WERI-Rb-1 (cell line): ENCODE data around the gene GATA5.

Source experiments
- DNase-seq: peaks from one replicate; pipeline ENCODE4 v3.0.0-alpha.2; 2020
- H3K27ac ChIP-seq: fragments of 250-450 bp; sonication (Bioruptor Pico); 2 replicates; pipeline ENCODE4 v1.5.1; 2020; ENCODE audit warnings: mild to moderate bottlenecking, moderate library complexity
- H3K27me3 ChIP-seq: fragments of 250-450 bp; sonication (Bioruptor Pico); 2 replicates; pipeline ENCODE4 v1.5.1; 2021; ENCODE audit warnings: mild to moderate bottlenecking, low read depth, moderate library complexity; ENCODE audit not compliant: insufficient read depth, severe bottlenecking
- H3K36me3 ChIP-seq: fragments of 250-450 bp; sonication (Bioruptor Pico); 2 replicates; pipeline ENCODE4 v1.5.1; 2020; ENCODE audit warnings: mild to moderate bottlenecking, moderate library complexity
- H3K4me3 ChIP-seq: 2 replicates; pipeline ENCODE4 v1.5.1; 2011; ENCODE audit warnings: low read depth, mild to moderate bottlenecking, control low read depth, low read length
- H3K9me3 ChIP-seq: fragments of 250-450 bp; sonication (Bioruptor Pico); 2 replicates; pipeline ENCODE4 v1.5.1; 2021; ENCODE audit warnings: mild to moderate bottlenecking, moderate library complexity; ENCODE audit not compliant: severe bottlenecking
- CTCF ChIP-seq: IDR thresholded peaks from 2 replicates; pipeline ENCODE4 v1.5.1; 2011; ENCODE audit warnings: low read depth, mild to moderate bottlenecking, control low read depth, inconsistent platforms, low read length

The GATA5 gene

DNA sequence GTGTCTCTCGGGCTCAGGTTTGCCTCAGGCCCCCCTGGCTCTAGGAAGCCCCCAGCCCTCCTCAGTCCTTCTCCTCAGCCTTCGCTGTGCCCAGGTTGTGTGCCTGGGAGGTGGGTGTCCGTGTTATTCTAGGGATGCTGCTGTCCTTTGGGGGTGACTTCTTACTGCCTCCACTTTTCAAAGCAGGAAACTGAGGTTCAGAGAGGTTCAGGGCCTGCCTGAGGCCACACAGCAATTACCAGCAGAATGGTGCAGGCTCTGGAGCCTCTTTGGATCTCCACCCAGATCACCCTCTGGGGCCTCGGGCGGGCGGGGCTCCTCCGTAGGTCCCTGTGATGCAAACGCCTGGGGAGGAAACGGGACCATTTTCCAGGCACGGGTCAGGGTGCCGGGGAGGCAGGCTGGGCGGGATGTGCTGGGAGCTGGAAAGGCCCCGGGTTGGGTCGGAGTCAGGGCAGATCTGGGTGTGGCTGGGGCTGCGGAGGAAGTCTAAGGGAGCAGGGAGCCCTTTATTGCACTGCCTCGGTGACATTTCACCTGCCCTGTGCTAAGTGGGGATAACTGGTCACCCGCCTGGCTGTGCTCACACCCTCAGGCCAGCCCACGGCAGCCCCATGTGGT lies 23.2 kb downstream of the GATA5 start:
- no peaks in the 10 kb centered on the region for H3K27me3 ChIP-seq
- DNase-seq = no peak
- no peak for TF ChIP-seq CTCF
- H3K27ac ChIP-seq = no peak overlapping the region
- no peak overlapping the region for H3K4me3 ChIP-seq
- no peaks in the 10 kb centered on the region for H3K9me3 ChIP-seq
- H3K36me3 ChIP-seq = no peaks in the 10 kb centered on the region

GRCh38 chr20:62451970-62452369 lies 23.8 kb downstream of the GATA5 start:
- Histone ChIP-seq H3K4me3 (no peak overlapping the region), H3K36me3 (no peaks in the 10 kb centered on the region), H3K9me3 (no peaks in the 10 kb centered on the region), H3K27ac (no peak overlapping the region), H3K27me3 (no peaks in the 10 kb centered on the region)
- TF ChIP-seq CTCF = no peak
- DNase-seq = no peak

DNA sequence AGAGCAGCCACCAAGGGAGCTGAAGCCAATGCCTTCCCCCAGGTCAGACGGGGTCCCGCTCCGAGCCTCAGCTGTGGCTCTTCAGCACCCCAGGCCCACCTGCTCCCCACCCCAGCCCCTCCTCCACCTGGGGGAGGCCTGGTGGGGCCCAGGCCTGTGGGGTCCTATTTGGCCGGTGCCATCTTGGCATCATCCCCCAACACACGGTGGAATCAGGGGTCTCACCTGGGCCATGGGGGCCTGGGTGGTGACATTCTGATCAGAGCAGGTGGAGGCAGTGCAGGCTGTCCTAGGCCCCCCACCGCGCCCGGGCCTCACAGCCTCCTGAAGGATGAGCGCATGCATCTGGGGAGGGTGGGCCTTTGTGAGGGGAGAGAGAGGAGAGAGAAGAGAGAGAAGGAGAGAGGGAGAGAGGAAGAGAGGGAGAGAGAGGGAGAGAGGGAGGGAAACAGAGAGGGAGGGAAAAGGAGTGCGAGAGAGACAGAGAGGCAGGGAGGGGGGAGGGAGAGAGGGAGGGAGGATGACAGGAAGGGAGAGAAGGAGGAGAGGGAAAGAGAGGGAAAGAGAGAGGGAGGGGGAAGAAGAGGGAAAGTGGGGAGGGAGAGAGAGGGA lies 24.5 kb downstream of the GATA5 start:
- TF ChIP-seq CTCF = no peak
- H3K27me3 ChIP-seq = no peaks in the 10 kb centered on the region

GRCh38 chr20:62449951-62450691 lies 25.7 kb downstream of the GATA5 start:
- no peak overlapping the region for H3K4me3 ChIP-seq
- H3K27ac ChIP-seq = no peak overlapping the region
- no peak for DNase-seq
- no peaks in the 10 kb centered on the region for H3K27me3 ChIP-seq
- no peaks in the 10 kb centered on the region for H3K36me3 ChIP-seq
- H3K9me3 ChIP-seq = no peaks in the 10 kb centered on the region
- TF ChIP-seq CTCF = no peak

More for the DNA sequence above, 24.5 kb downstream of the GATA5 start:
- no peak overlapping the region for H3K4me3 ChIP-seq
- no peaks in the 10 kb centered on the region for H3K9me3 ChIP-seq
- no peaks in the 10 kb centered on the region for H3K36me3 ChIP-seq
- no peak for DNase-seq
- no peak overlapping the region for H3K27ac ChIP-seq

- no peak for DNase-seq
- H3K36me3 ChIP-seq = no peaks in the 10 kb centered on the region
- TF ChIP-seq CTCF = no peak
- no peaks in the 10 kb centered on the region for H3K27me3 ChIP-seq
- no peak overlapping the region for H3K27ac ChIP-seq
- H3K9me3 ChIP-seq = peaks cover 1% of the 10 kb centered on the region
- H3K4me3 ChIP-seq = no peak overlapping the region
These were observed 27.0 kb downstream of the GATA5 start for GRCh38 chr20:62448788-62449187.
